Esophagus muscularis mucosa (tissue), 4 donors: ENCODE results near the gene TASOR2. TPM values are rescaled to one million over a fixed set of nuclear protein-coding genes. Genes with fewer than 3 reads are reported as not detected.
A peak's percentile ranks its signal among the peaks of the same experiment; 100 is the strongest.

Source experiments
- DNase-seq: peaks from one replicate; pipeline ENCODE4 v3.0.0-alpha.2; 2017; ENCODE audit errors: extremely low spot score
- H3K27ac ChIP-seq, 4 donors: fragments of 200-600 bp; sonication (generic); replicated peaks in 1 of 4; 1 replicate in 3 of 4; 2 replicates in 1 of 4; pipeline ENCODE4 v1.5.1; 2016 to 2019; ENCODE audit warnings: mild to moderate bottlenecking in 1 of 4
- H3K27me3 ChIP-seq, 4 donors: fragments of 200-600 bp; sonication (generic); one replicate each; pipeline versions ENCODE4 v1.5.1 to v1.6.0; 2016 to 2019
- H3K36me3 ChIP-seq, 4 donors: fragments of 200-600 bp; sonication (generic); one replicate each; pipeline ENCODE4 v1.5.1; 2016 to 2019
- H3K4me1 ChIP-seq, 4 donors: fragments of 200-600 bp; sonication (generic); one replicate each; pipeline ENCODE4 v1.5.1; 2016 to 2019
- H3K4me3 ChIP-seq, 4 donors: fragments of 200-600 bp; sonication (generic); 1 replicate in 2 of 4; 2 replicates in 2 of 4; pipeline ENCODE4 v1.5.1; 2016 to 2019; ENCODE audit warnings: mild to moderate bottlenecking in 4 of 4, moderate library complexity in 1 of 4
- H3K9me3 ChIP-seq, 4 donors: fragments of 200-600 bp; sonication (generic); 1 replicate in 3 of 4; 2 replicates in 1 of 4; pipeline ENCODE4 v1.5.1; 2016 to 2019
- EP300 ChIP-seq: sonication (generic); formaldehyde crosslinking; IDR thresholded peaks from one replicate; pipeline ENCODE4 v1.6.1; 2017; ENCODE audit warnings: antibody characterized with exemption
- POLR2A ChIP-seq: fragments of 450-650 bp; IDR thresholded peaks from one replicate; pipeline ENCODE4 v1.6.1; 2017; ENCODE audit warnings: antibody characterized with exemption, moderate library complexity, mild to moderate bottlenecking, low read depth
- POLR2AphosphoS5 ChIP-seq, 2 donors: sonication (generic); formaldehyde crosslinking; IDR thresholded peaks; one replicate each; pipeline ENCODE4 v1.6.1; 2017; ENCODE audit warnings: antibody characterized with exemption in 2 of 2
- WGBS: methylation state at CpG from one replicate; pipeline ENCODE4 v1.1.5; 2018; 5-methylcytosine and 5-hydroxymethylcytosine counted together
- intact Hi-C: fragments of 100-400 bp; cut with DNase I; formaldehyde crosslinking; loops from one replicate; pipeline ENCODE4 v1.15.1; 2023
- total RNA-seq, 4 donors: library from RNA; depleted of rRNA; stranded (reverse); fragments of >200 nt; gene quantifications; one replicate each; pipeline versions ENCODE4 v1.1.0 to v1.2.1, GENCODE V29; 2016
- TF ChIP-seq, protein P1 (sequence below), 3 experiments: fragments of 200-600 bp in 2 of 3; fragments of 450-650 bp in 1 of 3; sonication (generic) in 2 of 3; IDR thresholded peaks; one replicate each; pipeline ENCODE4 v1.5.1; 2017 to 2019; ENCODE audit warnings: antibody characterized with exemption in 3 of 3, mild to moderate bottlenecking in 2 of 3, moderate library complexity in 1 of 3

TASOR2 gene
- total RNA-seq, 4 donors from 2014 or later, result 56.9 to 66.3 (median 63.9) TPM

DNA sequence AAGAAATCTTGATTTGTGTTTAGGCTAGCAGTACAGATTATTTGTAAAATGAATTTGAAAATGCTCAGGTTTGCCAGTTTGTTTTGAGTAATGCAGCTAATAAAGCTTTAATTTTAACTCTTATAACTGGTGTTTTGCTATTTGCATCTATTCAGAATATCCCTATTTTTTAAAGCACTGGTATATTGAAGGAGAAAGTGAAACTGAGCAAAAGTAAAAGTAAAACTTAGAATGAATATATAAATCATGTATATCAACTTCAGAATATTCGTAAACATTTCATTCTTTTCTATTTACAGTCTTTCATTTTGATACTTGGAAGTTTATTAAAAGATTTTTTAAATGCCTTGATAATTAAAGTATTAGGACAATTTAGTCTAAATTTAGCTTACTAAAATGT, 26.2 kb downstream of the TASOR2 start:
- H3K36me3 ChIP-seq, result no peaks in the 10 kb centered on the region
- peak overlapping the region in 3 of 4 donors; percentile 5 to 22 (median 8) for H3K4me3 ChIP-seq
- no peaks in the 10 kb centered on the region for H3K27me3 ChIP-seq
- H3K27ac ChIP-seq, result no peak overlapping the region
- intact Hi-C loops, result no loop called here
- TF ChIP-seq EP300 (no peak), POLR2AphosphoS5 (IDR thresholded peaks at IDR 0.05) (no peak), POLR2A (no peak)
- TF ChIP-seq, protein P1, sequence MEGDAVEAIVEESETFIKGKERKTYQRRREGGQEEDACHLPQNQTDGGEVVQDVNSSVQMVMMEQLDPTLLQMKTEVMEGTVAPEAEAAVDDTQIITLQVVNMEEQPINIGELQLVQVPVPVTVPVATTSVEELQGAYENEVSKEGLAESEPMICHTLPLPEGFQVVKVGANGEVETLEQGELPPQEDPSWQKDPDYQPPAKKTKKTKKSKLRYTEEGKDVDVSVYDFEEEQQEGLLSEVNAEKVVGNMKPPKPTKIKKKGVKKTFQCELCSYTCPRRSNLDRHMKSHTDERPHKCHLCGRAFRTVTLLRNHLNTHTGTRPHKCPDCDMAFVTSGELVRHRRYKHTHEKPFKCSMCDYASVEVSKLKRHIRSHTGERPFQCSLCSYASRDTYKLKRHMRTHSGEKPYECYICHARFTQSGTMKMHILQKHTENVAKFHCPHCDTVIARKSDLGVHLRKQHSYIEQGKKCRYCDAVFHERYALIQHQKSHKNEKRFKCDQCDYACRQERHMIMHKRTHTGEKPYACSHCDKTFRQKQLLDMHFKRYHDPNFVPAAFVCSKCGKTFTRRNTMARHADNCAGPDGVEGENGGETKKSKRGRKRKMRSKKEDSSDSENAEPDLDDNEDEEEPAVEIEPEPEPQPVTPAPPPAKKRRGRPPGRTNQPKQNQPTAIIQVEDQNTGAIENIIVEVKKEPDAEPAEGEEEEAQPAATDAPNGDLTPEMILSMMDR (IDR thresholded peaks at IDR 0.05), result no peak
- no peak for DNase-seq
- WGBS, result 76% methylated on average over 1 of the region's 1 CpG
- H3K4me1 ChIP-seq, result peaks cover 6 to 17% (median 11%) of the 10 kb centered on the region in 4 donors
- no peaks in the 10 kb centered on the region for H3K9me3 ChIP-seq

DNA sequence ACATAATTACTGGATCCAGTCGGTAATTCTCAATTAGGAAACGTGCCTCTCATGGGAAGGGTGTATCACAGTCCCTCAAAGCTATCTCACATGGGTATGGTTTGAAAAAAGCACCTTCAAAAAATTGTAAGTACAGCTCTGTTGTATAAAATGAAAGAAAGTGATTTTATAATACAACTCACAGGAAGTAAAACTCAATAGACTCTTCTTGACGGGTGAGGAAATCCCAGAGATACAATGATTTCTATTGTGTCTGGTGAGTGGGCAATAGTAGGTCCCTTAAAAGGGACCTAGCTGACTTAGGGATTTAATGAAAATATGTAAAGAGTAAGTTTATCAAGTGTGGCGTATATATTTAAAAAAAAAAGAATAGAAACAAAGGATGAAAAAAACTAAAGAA, 27.0 kb downstream of the TASOR2 start:
- H3K36me3 ChIP-seq, result no peaks in the 10 kb centered on the region
- TF ChIP-seq POLR2A (no peak), EP300 (no peak), POLR2AphosphoS5 (IDR thresholded peaks at IDR 0.05) (no peak)
- TF ChIP-seq, protein P1 (IDR thresholded peaks at IDR 0.05), result no peak
- no peak for DNase-seq
- H3K9me3 ChIP-seq, result no peaks in the 10 kb centered on the region
- peaks cover 6 to 17% (median 11%) of the 10 kb centered on the region in 4 donors for H3K4me1 ChIP-seq
- H3K27ac ChIP-seq, result no peak overlapping the region
- intact Hi-C loops, result no loop called here
- WGBS, result 77% methylated on average over 4 of the region's 4 CpGs
- peak overlapping the region; percentile 5 to 22 (median 14) for H3K4me3 ChIP-seq
- H3K27me3 ChIP-seq, result no peaks in the 10 kb centered on the region

DNA sequence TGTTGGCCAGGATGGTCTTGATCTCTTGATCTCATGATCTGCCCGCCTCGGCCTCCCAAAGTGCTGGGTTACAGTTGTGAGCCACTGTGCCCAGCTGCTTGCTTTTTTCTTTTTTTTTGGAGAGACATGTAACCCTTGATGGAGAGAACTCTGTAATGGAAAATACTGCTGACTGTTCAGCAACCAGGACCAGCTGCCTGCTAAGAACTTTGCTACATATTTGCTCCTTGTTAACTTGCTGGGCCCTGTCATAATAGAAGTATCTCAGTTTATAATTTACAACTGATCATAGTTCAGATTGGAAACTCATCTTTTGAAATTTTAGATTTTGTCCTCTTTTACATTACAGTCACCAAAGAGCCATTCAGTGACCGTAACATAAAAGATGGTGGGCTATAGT, 34.9 kb downstream of the TASOR2 start:
- WGBS, result 95% methylated on average over 3 of the region's 3 CpGs
- Histone ChIP-seq H3K36me3 (peaks cover 5 to 31% (median 19%) of the 10 kb centered on the region in 4 donors), H3K27ac (no peak overlapping the region), H3K4me3 (no peak overlapping the region), H3K9me3 (no peaks in the 10 kb centered on the region), H3K27me3 (no peaks in the 10 kb centered on the region), H3K4me1 (no peaks in the 10 kb centered on the region)
- intact Hi-C loops, result no loop called here
- DNase-seq, result no peak
- TF ChIP-seq, protein P1 (IDR thresholded peaks at IDR 0.05), result no peak
- TF ChIP-seq POLR2A, result no peak
- TF ChIP-seq EP300, result no peak
- no peak for TF ChIP-seq POLR2AphosphoS5 (IDR thresholded peaks at IDR 0.05)

DNA sequence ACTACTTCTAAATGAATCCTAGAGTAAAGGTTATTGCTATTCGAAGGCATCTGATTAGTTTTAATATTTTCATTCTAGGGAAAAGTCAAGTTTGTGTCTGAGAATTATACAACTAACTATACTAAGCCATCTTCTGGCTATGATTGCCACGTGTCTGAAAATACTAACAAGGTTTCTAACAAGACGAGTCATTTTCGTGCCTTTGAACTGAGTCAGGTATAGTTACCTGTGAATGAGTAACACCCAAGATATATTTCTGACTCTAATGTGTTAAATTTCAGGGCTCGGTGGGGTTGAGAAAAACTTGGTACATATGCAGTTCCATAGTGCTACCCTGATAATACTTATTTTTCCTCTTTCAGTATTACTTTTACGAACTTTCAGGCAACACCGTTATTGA, 35.5 kb downstream of the TASOR2 start:
- Histone ChIP-seq H3K27ac (no peak overlapping the region), H3K4me3 (no peak overlapping the region), H3K4me1 (no peaks in the 10 kb centered on the region), H3K9me3 (no peaks in the 10 kb centered on the region), H3K27me3 (no peaks in the 10 kb centered on the region), H3K36me3 (peaks cover 7 to 37% (median 22%) of the 10 kb centered on the region in 4 donors)
- intact Hi-C loops, result no loop called here
- TF ChIP-seq, protein P1 (IDR thresholded peaks at IDR 0.05), result no peak
- TF ChIP-seq EP300, result no peak
- DNase-seq, result no peak
- 98% methylated on average over 7 of the region's 7 CpGs for WGBS

DNA sequence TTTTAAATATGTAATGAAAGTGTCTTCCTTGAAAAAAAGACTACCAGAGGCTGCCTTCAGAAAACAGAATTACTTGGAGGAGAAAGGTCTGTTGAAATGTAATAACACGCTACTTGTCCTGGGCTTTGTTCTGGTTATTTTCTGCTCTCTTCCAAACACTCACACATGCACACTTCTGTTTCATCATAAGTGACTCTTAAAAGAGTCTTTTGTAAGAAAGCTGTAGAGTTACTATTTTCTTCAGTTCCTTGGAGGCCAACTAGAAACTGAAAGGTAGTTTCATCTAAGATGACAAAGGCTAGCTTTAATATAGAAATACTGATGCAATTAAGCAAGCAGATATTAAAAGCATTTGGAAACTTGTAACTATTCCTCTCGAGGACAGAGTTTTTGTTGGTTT, 39.1 kb downstream of the TASOR2 start:
- H3K9me3 ChIP-seq, result no peaks in the 10 kb centered on the region
- no peak for TF ChIP-seq EP300
- TF ChIP-seq POLR2A, result no peak
- no peak for TF ChIP-seq POLR2AphosphoS5 (IDR thresholded peaks at IDR 0.05)
- TF ChIP-seq, protein P1 (IDR thresholded peaks at IDR 0.05), result no peak
- H3K4me3 ChIP-seq, result no peak overlapping the region
- H3K27ac ChIP-seq, result no peak overlapping the region
- 85% methylated on average over 2 of the region's 2 CpGs for whole genome bisulfite sequencing
- H3K27me3 ChIP-seq, result no peaks in the 10 kb centered on the region
- DNase-seq, result no peak
- peaks cover 12 to 51% (median 32%) of the 10 kb centered on the region in 4 donors for H3K36me3 ChIP-seq
- no peaks in the 10 kb centered on the region for H3K4me1 ChIP-seq
- intact Hi-C loops, result no loop called here
